GM23338 (cell line): ENCODE data around the gene NPVF. TPM values are rescaled to one million over a fixed set of nuclear protein-coding genes. Genes with fewer than 3 reads are reported as not detected.

Source experiments
- ATAC-seq: fragments of 200-7000 bp; cut with Tn5 transposase; 3 replicates; pipeline ENCODE4 v1.9.1; 2020
- DNase-seq: peaks from one replicate; pipeline ENCODE4 v3.0.0-alpha.2; 2015; ENCODE audit warnings: low spot score
- H2AFZ ChIP-seq: fragments of 200-600 bp; sonication (generic); 2 replicates; pipeline ENCODE4 v1.8.0; 2016; ENCODE audit warnings: antibody characterized with exemption, mild to moderate bottlenecking, moderate library complexity
- H3F3A ChIP-seq: fragments of 200-600 bp; sonication (generic); replicated peaks from 2 replicates; pipeline ENCODE4 v1.8.0; 2017; ENCODE audit warnings: antibody characterized with exemption, mixed run types, low read depth
- H3K27ac ChIP-seq: fragments of 200-600 bp; sonication (generic); 2 replicates; pipeline ENCODE4 v1.6.1; 2016; ENCODE audit warnings: low read depth
- H3K27me3 ChIP-seq: fragments of 200-600 bp; sonication (generic); 2 replicates; pipeline ENCODE4 v1.8.0; 2016; ENCODE audit warnings: mild to moderate bottlenecking, mixed run types, moderate library complexity; ENCODE audit not compliant: insufficient read depth
- H3K36me3 ChIP-seq: fragments of 200-600 bp; sonication (generic); 2 replicates; pipeline ENCODE4 v1.8.0; 2016; ENCODE audit warnings: mild to moderate bottlenecking; ENCODE audit not compliant: insufficient read depth
- H3K4me1 ChIP-seq: fragments of 200-600 bp; sonication (generic); 2 replicates; pipeline ENCODE4 v1.8.0; 2016; ENCODE audit warnings: mild to moderate bottlenecking, moderate library complexity; ENCODE audit not compliant: insufficient read depth
- H3K4me2 ChIP-seq: fragments of 200-600 bp; sonication (generic); 2 replicates; pipeline ENCODE4 v1.7.1; 2017; ENCODE audit warnings: mixed run types
- H3K4me3 ChIP-seq: fragments of 200-600 bp; sonication (generic); 2 replicates; pipeline ENCODE4 v1.6.1; 2016; ENCODE audit warnings: mixed run types
- H3K79me2 ChIP-seq: fragments of 200-600 bp; sonication (generic); replicated peaks from 2 replicates; pipeline ENCODE4 v1.8.0; 2017; ENCODE audit warnings: mild to moderate bottlenecking; ENCODE audit not compliant: insufficient read depth
- H3K9me2 ChIP-seq: fragments of 200-600 bp; sonication (generic); 2 replicates; pipeline ENCODE4 v1.8.0; 2017; ENCODE audit not compliant: insufficient read depth
- H4K20me1 ChIP-seq: fragments of 200-600 bp; sonication (generic); replicated peaks from 2 replicates; pipeline ENCODE4 v1.8.0; 2017; ENCODE audit warnings: mild to moderate bottlenecking; ENCODE audit not compliant: insufficient read depth
- H3K27ac Mint-ChIP-seq: 2 replicates; pipeline ENCODE4 v1.8.0; 2020; ENCODE audit warnings: inconsistent platforms, mild to moderate bottlenecking, moderate library complexity, mixed read lengths
- H3K27me3 Mint-ChIP-seq: 3 replicates; pipeline ENCODE4 v1.8.0; 2022; ENCODE audit warnings: low read depth, mild to moderate bottlenecking, moderate library complexity, mixed read lengths, inconsistent platforms; ENCODE audit not compliant: insufficient read depth, poor library complexity
- H3K36me3 Mint-ChIP-seq: 3 replicates; pipeline ENCODE4 v1.8.0; 2021; ENCODE audit warnings: low read depth, mild to moderate bottlenecking, inconsistent platforms, moderate library complexity, mixed read lengths
- H3K4me1 Mint-ChIP-seq: 3 replicates; pipeline ENCODE4 v1.8.0; 2020; ENCODE audit warnings: mild to moderate bottlenecking, inconsistent platforms, mixed read lengths
- H3K4me3 Mint-ChIP-seq: 3 replicates; pipeline ENCODE4 v1.8.0; 2021; ENCODE audit warnings: moderate library complexity, mild to moderate bottlenecking, inconsistent platforms, mixed read lengths
- H3K9me3 Mint-ChIP-seq: 3 replicates; pipeline ENCODE4 v1.8.0; 2020; ENCODE audit warnings: moderate library complexity, mild to moderate bottlenecking, inconsistent platforms, mixed read lengths
- CREB1 ChIP-seq: fragments of 250-450 bp; sonication (Bioruptor Pico); IDR thresholded peaks from 2 replicates; pipeline ENCODE4 v1.5.0; 2020; ENCODE audit warnings: low read depth, mild to moderate bottlenecking, moderate library complexity
- EZH2 ChIP-seq: fragments of 200-600 bp; sonication (generic); IDR thresholded peaks from one replicate; pipeline ENCODE4 v1.8.0; 2017; ENCODE audit warnings: antibody characterized with exemption, mild to moderate bottlenecking, low read depth; ENCODE audit not compliant: unreplicated experiment
- EZH2phosphoT487 ChIP-seq: fragments of 200-600 bp; sonication (generic); IDR thresholded peaks from one replicate; pipeline ENCODE4 v1.8.1; 2018; ENCODE audit warnings: antibody characterized with exemption; ENCODE audit not compliant: unreplicated experiment
- NANOG ChIP-seq: IDR thresholded peaks from 2 replicates; pipeline ENCODE4 v1.6.1; 2016; ENCODE audit warnings: antibody characterized with exemption, borderline replicate concordance
- POLR2AphosphoS5 ChIP-seq: IDR thresholded peaks from 2 replicates; pipeline ENCODE4 v1.6.1; 2016; ENCODE audit warnings: antibody characterized with exemption, low read depth
- STAT1 ChIP-seq: IDR thresholded peaks from one replicate; pipeline ENCODE4 v1.6.1; 2016; ENCODE audit warnings: antibody characterized with exemption; ENCODE audit not compliant: unreplicated experiment
- ZNF114 ChIP-seq: fragments of 250-450 bp; sonication (Bioruptor Pico); IDR thresholded peaks from 2 replicates; pipeline ENCODE4 v1.5.0; 2020; ENCODE audit warnings: mild to moderate bottlenecking, moderate library complexity
- polyA plus RNA-seq: library from polyadenylated mRNA; unstranded; fragments of >200 nt; fragmentation: Nextera tagmentation; extraction: Ambion mirVana; gene quantifications from 2 replicates; pipeline ENCODE4 v1.2.1, GENCODE V29; 2016
- total RNA-seq: library from RNA; depleted of rRNA; stranded (reverse); fragments of >200 nt; shearing (Covaris generic); gene quantifications from 2 replicates; pipeline ENCODE4 v1.2.3, GENCODE V29; 2014
- TF ChIP-seq, protein P1 (sequence below): IDR thresholded peaks from 2 replicates; pipeline ENCODE4 v1.6.1; 2016; ENCODE audit warnings: antibody characterized with exemption
- TF ChIP-seq, protein P2 (sequence below): IDR thresholded peaks from one replicate; pipeline ENCODE4 v1.6.1; 2018; ENCODE audit warnings: antibody characterized with exemption; ENCODE audit not compliant: unreplicated experiment
- TF ChIP-seq, protein P3 (sequence below), 2 experiments: fragments of 200-600 bp in 1 of 2; sonication (generic) in 1 of 2; conservative IDR thresholded peaks; 2 replicates each; pipeline versions ENCODE4 v1.5.1 to v1.6.1; 2016 to 2017; ENCODE audit warnings: antibody characterized with exemption in 2 of 2, low read depth in 2 of 2, mild to moderate bottlenecking in 2 of 2, moderate library complexity in 1 of 2

NPVF gene
- total and polyA plus RNA-seq, 2 experiments from 2014 or later = not detected

DNA sequence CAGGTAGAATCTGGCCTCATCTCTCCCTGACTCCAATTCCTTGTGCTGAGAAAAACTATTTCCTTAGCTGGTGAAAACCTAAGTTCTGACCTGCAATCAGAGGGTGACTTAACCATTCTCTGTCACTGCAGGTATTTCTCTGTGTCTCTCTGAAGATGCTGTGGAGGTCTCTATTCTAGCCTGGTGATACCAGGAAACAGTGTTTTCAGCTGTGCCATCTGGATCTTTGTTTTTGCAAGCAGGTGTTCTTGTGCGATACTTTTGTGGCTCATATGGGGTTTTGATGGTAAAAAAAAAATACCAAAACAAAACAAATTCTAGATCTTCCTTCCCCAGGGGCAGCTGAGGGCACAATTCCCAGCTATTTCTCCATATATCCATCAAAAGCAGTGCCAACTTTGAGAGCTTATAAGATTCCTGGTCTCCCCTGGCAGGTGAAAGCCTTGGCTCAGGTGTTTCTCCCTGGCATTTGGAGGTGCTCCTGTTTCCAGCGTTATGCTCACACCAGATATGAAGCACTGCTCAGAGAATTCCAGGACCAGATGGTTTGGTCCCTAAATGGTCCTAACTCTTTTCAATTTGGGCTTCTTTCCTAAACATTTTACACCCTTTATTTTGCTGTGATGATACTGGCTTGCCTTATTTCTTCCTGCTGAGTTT is 9.9 kb upstream of the NPVF start:
- Histone ChIP-seq H4K20me1 (no peaks in the 10 kb centered on the region), H3K4me3 (no peak overlapping the region), H3K4me2 (no peak overlapping the region), H3K4me1 (no peaks in the 10 kb centered on the region), H3K27me3 (peaks cover 9% of the 10 kb centered on the region), H3K9me2 (no peaks in the 10 kb centered on the region; the same call in 1 of the 2 replicates), H3K79me2 (no peaks in the 10 kb centered on the region), H3K36me3 (no peaks in the 10 kb centered on the region), H2AFZ (no peak overlapping the region), H3F3A (no peaks in the 10 kb centered on the region), H3K27ac (no peak overlapping the region)
- no peak for ATAC-seq
- Mint-ChIP-seq H3K27ac (no peak overlapping the region), H3K4me1 (no peaks in the 10 kb centered on the region), H3K4me3 (no peak overlapping the region), H3K27me3 (peaks cover 6% of the 10 kb centered on the region), H3K9me3 (no peaks in the 10 kb centered on the region), H3K36me3 (no peaks in the 10 kb centered on the region)
- no peak for DNase-seq
- TF ChIP-seq POLR2AphosphoS5 (no peak), NANOG (no peak), CREB1 (CRISPR knock-in tag) (no peak), ZNF114 (CRISPR knock-in tag) (no peak), EZH2phosphoT487 (no peak), STAT1 (no peak)

DNA sequence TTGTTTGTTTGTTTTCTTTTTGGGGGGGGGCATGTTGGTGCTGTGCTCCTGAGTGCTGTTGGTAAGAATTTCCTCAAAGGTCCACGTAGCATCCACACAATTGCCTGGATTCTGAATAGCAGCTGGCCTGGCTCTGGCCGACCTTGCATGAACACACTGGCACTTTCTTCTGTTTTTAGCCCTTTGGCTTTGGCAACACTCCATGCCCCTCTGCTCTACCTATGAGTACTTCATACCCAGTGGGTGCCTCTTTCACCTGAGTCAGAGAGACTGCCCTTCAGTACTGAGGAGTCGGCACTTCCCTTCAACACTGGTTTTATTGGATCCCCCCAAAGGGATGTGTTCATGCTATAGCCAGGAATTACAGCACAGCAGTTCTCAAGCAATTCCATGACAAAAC is 7.2 kb upstream of the NPVF start:
- Mint-ChIP-seq H3K36me3 (no peaks in the 10 kb centered on the region), H3K4me3 (no peak overlapping the region), H3K27me3 (peaks cover 3% of the 10 kb centered on the region), H3K9me3 (no peaks in the 10 kb centered on the region), H3K4me1 (no peaks in the 10 kb centered on the region), H3K27ac (no peak overlapping the region)
- Histone ChIP-seq H3K9me2 (no peaks in the 10 kb centered on the region; the same call in 1 of the 2 replicates), H3K4me2 (no peak overlapping the region), H3K4me3 (no peak overlapping the region), H3F3A (no peaks in the 10 kb centered on the region), H3K36me3 (no peaks in the 10 kb centered on the region), H3K27me3 (no peaks in the 10 kb centered on the region), H2AFZ (0 out of 2 replicates have a peak overlapping the region, but pooled peaks have one; percentile 59), H4K20me1 (no peaks in the 10 kb centered on the region), H3K27ac (no peak overlapping the region), H3K79me2 (no peaks in the 10 kb centered on the region), H3K4me1 (no peaks in the 10 kb centered on the region)
- DNase-seq = no peak
- ATAC-seq = no peak
- no peak for TF ChIP-seq STAT1
- TF ChIP-seq NANOG = no peak
- no peak for TF ChIP-seq EZH2
- TF ChIP-seq POLR2AphosphoS5 = no peak

DNA sequence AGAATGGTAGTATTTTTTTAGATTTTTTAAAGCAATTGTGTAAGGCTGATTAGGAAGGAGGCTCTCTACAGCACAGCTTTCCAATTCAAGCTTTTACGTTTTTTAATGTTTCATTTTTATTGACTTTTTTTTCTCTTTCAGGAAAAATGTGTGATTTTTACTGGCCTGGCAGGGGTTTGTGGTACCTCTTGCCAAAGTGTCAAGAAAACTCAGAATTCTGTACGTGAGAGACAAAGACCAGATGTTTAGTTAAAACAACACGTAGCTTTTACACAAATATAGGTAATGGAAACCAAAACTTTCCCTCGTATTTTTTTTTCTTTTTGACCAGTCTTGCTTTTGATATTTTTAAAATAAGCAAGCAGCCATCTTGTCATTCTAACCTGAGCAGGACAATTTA is 6.0 kb upstream of the NPVF start:
- no peaks in the 10 kb centered on the region; the same call in 2 of the 3 replicates for H3K9me3 Mint-ChIP-seq
- no peaks in the 10 kb centered on the region for H3F3A ChIP-seq
- H3K4me1 Mint-ChIP-seq = no peaks in the 10 kb centered on the region
- H3K4me3 ChIP-seq = no peak overlapping the region
- H3K27ac ChIP-seq = no peak overlapping the region
- H3K27me3 ChIP-seq = no peaks in the 10 kb centered on the region
- H3K4me2 ChIP-seq = no peak overlapping the region
- H3K36me3 Mint-ChIP-seq = no peaks in the 10 kb centered on the region
- H3K9me2 ChIP-seq = no peaks in the 10 kb centered on the region; the same call in 1 of the 2 replicates
- DNase-seq (no peak), ATAC-seq (no peak)
- no peaks in the 10 kb centered on the region for H3K4me1 ChIP-seq
- no peaks in the 10 kb centered on the region for H3K36me3 ChIP-seq
- H3K79me2 ChIP-seq = no peaks in the 10 kb centered on the region
- H2AFZ ChIP-seq = no peak overlapping the region
- peaks cover 2% of the 10 kb centered on the region for H3K27me3 Mint-ChIP-seq
- no peak overlapping the region for H3K4me3 Mint-ChIP-seq
- H4K20me1 ChIP-seq = no peaks in the 10 kb centered on the region
- H3K27ac Mint-ChIP-seq = no peak overlapping the region
- TF ChIP-seq, protein P1, sequence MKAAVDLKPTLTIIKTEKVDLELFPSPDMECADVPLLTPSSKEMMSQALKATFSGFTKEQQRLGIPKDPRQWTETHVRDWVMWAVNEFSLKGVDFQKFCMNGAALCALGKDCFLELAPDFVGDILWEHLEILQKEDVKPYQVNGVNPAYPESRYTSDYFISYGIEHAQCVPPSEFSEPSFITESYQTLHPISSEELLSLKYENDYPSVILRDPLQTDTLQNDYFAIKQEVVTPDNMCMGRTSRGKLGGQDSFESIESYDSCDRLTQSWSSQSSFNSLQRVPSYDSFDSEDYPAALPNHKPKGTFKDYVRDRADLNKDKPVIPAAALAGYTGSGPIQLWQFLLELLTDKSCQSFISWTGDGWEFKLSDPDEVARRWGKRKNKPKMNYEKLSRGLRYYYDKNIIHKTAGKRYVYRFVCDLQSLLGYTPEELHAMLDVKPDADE = no peak
- no peak for TF ChIP-seq NANOG
- TF ChIP-seq, protein P2, sequence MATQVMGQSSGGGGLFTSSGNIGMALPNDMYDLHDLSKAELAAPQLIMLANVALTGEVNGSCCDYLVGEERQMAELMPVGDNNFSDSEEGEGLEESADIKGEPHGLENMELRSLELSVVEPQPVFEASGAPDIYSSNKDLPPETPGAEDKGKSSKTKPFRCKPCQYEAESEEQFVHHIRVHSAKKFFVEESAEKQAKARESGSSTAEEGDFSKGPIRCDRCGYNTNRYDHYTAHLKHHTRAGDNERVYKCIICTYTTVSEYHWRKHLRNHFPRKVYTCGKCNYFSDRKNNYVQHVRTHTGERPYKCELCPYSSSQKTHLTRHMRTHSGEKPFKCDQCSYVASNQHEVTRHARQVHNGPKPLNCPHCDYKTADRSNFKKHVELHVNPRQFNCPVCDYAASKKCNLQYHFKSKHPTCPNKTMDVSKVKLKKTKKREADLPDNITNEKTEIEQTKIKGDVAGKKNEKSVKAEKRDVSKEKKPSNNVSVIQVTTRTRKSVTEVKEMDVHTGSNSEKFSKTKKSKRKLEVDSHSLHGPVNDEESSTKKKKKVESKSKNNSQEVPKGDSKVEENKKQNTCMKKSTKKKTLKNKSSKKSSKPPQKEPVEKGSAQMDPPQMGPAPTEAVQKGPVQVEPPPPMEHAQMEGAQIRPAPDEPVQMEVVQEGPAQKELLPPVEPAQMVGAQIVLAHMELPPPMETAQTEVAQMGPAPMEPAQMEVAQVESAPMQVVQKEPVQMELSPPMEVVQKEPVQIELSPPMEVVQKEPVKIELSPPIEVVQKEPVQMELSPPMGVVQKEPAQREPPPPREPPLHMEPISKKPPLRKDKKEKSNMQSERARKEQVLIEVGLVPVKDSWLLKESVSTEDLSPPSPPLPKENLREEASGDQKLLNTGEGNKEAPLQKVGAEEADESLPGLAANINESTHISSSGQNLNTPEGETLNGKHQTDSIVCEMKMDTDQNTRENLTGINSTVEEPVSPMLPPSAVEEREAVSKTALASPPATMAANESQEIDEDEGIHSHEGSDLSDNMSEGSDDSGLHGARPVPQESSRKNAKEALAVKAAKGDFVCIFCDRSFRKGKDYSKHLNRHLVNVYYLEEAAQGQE = no peak
- TF ChIP-seq, protein P3, sequence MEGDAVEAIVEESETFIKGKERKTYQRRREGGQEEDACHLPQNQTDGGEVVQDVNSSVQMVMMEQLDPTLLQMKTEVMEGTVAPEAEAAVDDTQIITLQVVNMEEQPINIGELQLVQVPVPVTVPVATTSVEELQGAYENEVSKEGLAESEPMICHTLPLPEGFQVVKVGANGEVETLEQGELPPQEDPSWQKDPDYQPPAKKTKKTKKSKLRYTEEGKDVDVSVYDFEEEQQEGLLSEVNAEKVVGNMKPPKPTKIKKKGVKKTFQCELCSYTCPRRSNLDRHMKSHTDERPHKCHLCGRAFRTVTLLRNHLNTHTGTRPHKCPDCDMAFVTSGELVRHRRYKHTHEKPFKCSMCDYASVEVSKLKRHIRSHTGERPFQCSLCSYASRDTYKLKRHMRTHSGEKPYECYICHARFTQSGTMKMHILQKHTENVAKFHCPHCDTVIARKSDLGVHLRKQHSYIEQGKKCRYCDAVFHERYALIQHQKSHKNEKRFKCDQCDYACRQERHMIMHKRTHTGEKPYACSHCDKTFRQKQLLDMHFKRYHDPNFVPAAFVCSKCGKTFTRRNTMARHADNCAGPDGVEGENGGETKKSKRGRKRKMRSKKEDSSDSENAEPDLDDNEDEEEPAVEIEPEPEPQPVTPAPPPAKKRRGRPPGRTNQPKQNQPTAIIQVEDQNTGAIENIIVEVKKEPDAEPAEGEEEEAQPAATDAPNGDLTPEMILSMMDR (conservative IDR thresholded peaks at IDR 0.05; ENCODE audit: low read depth in 2 of 2) = no peak
